ENCODE measurements around the gene ATP2B3.

ATP2B3 gene

DNA sequence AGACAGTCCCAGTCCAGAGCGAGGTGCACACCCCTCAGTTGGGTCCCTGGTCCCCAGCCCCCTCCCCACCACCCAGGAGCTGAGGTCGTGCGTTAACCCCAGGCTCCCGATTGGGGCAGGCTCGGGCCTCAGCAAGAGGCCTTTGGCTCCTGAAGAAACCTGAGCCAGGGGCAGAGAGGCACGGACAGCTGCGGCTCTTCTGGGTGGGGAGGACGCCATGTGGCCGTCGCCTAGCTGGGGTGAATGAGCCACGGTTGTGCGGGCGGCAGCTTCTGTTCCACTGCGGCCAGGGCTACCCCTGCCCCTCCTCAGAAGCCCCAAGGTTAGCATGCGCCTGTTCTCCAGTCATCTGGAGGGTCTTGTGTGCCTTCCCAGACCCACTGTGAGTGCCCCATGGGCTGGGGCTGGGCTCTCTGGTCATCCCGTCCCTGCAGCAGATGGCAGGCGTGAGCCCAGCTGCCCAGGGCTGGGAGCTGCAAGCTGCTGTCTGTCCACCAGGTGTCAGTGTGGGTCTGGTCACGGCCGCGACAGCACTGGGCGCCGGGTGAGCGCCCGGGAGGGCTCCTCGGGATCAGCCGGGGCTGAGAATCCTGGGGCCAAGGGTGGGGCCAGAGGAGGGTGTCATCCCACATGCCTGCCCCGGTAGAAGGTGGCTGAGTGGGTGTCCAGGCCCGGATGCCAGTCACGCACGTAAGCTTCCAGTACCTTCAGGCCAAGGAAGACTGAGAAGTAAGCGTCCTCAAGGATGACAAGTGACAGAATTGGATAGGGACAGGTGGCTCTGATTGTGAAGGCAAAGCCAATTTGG, 21.9 kb downstream of the ATP2B3 start:
- no peak for FAIRE-seq

GRCh38 chrX:153539979-153540358, 22.5 kb downstream of the ATP2B3 start:
- FAIRE-seq: no peak

GRCh38 chrX:153544727-153545126, 27.3 kb downstream of the ATP2B3 start:
- FAIRE-seq: no peak

GRCh38 chrX:153546386-153546785, 28.9 kb downstream of the ATP2B3 start:
- no peak for FAIRE-seq

DNA sequence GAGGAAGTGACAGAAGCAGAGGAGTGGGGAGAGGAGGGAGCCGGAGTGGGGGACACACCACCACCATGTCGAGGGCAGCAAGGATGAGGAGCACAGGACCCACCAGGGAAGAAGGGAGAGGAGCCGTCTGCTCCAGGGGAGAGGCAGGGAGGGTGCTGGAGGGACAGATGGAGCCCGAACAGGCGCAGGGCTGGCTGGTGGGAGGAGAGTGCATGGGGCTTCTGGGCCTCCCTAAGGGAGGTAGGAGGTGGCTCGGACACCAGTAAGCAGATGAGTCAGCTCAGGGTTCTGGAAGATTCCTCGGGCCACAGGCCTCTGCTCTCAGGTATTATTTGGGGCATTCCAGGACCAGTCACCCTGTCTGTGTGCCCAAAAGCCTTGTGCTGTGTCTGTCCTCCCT, 29.8 kb downstream of the ATP2B3 start:
- FAIRE-seq: no peak

- no peak for FAIRE-seq
Measured at GRCh38 chrX:153549231-153549630, 31.8 kb downstream of the ATP2B3 start.

DNA sequence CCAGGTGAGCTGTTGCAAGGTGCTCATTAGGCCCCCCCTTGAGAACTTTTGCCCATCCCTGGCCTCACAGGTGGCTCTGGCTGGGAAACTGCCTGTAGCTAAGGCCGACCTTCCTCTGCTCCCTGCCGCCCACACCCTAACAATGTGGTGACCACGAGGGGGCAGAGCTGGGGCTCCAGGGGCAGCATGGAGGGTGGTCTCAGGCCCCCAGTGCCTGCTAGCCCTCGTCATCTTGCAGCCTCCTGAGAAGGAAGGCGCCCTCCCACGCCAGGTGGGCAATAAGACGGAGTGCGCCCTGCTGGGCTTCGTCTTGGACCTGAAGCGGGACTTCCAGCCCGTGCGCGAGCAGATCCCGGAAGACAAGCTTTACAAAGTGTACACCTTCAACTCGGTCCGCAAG, 32.4 kb downstream of the ATP2B3 start:
- no peak for FAIRE-seq

DNA sequence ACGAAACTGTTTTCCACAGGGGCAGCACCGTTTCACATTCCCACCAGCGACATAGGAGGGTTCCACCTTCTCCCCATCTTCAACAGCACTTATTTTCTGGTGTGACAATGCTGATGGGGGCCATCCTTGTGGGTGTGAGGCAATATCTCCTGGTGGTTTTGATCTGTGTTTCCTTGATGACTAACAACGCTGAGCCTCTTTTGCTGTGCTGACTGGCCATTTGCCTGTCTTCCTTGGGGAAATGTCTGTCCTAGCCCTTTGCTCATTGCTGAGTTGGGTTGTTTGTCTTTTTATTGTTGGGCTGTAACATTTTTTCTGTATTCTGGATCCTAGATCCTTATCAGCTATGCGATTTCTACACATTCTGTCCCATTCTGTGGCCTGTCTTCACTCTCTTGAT, 33.7 kb downstream of the ATP2B3 start:
- no peak for FAIRE-seq

- no peak for FAIRE-seq
Measured at GRCh38 chrX:153554519-153555167, 37.2 kb downstream of the ATP2B3 start.

DNA sequence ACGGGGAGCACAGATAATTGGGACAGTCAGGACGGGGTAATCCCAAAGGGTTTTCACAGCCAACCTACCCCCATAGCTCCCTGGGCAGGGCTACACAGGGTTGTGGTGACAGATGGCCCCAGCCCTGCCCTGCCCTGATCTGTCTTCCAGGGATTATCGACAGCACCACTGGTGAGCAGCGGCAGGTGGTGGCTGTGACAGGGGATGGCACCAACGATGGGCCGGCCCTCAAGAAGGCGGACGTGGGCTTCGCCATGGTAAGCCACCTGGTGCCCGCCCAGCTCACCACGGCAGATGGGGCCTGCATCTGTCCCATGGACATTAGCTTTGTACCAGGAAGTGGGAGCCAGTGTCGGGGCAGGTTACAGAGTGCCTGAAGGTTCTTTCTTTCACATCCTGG, 39.3 kb downstream of the ATP2B3 start:
- no peak for FAIRE-seq

- no peak for FAIRE-seq
Measured at GRCh38 chrX:153557618-153558355, 40.3 kb downstream of the ATP2B3 start.

GRCh38 chrX:153560000-153560399, 42.6 kb downstream of the ATP2B3 start:
- FAIRE-seq: no peak

- no peak for FAIRE-seq
Measured at GRCh38 chrX:153560466-153560865, 43.0 kb downstream of the ATP2B3 start.

DNA sequence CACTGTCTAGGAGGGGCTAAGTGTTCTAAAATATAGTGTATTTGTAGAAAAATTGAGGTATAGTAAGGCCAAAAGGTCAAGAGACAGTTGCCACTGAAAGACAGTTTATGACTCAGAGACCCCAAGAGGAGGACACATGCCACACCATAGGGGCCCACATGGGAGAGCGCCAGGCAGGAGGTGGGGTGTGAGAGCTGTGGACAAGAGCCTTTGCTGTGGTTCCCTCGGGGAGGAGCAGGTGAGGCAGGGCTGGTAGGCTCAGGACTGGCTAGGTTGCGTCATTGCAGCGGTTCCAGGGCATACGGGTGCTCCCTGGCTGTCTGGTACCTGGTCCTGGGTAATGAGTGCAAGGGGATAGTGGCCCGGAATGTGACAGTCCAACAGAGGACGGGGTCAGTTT, 43.9 kb downstream of the ATP2B3 start:
- FAIRE-seq: no peak

DNA sequence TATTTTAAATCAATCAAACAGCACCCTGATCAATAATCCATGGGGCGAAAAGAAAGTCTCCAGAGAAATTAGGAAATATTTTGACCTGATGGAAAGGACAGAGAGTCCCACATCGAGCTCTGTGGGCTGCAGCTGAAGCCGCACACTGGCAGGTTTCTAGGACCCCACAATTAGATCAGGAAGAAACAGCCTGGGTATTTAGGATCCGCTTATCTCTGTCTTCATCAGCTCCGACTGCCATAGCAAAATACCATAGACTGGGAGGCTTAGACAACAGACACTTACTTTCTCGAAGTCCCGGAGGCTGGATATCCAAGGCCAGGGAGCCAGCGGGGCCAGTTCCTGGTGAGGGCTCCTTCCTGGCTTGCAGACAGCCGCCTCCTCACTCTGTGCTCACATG, 45.1 kb downstream of the ATP2B3 start:
- no peak for FAIRE-seq

DNA sequence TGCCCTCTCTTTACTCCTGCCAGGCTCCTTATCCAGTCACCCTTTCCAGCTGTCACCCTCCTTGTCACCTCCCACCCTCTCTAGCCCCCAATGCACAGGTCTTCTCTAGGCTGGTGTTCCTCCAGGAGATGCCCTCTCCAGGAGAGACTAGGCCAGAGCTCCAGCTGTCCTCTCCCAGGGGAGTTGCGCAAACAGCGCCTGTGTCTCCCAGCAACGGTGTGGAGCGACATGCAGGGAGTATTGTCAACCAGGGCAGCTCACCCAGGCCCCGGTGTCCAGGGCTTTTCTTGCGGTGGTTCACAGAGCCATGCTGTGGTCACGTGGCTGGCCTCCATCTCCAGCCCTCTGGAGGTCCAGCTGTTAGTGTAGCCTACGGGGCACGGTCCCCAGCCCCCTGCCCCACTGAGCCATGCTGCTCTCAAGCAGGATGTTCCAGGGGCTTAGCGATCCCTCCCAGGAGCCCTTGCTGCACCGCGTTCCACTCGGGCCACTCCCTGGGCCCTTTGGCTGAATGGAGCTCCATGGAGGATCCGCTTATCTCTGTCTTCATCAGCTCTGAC, 46.7 kb downstream of the ATP2B3 start:
- FAIRE-seq: no peak

GRCh38 chrX:153565996-153566580, 48.6 kb downstream of the ATP2B3 start:
- no peak for FAIRE-seq

DNA sequence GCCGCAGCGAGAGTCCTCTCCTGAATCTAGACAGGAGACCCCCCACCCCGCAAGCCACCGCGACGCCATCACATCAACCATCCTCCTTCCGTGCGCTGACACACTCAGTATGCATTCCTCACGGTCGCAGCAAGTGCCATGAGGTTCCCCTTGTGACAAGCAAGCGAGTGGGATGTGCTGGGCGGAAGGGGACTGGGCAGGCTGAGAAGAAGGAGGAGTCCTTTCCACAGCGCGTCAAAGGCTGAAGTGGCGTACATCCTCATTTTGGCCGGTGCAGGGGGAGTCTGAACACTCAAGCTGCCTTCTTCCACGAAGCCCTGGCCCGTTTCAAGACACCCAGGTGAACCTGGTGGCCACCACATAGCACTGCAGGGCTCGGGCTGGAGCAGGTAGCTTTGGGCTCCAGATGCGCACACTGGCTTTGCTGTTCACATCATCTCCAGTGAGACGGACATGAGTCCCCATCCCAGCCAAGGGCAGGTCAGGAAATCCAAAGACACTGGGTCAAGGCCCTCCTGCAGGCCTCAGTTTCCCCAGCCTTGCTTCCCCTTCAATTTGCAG, 51.1 kb downstream of the ATP2B3 start:
- no peak for FAIRE-seq

DNA sequence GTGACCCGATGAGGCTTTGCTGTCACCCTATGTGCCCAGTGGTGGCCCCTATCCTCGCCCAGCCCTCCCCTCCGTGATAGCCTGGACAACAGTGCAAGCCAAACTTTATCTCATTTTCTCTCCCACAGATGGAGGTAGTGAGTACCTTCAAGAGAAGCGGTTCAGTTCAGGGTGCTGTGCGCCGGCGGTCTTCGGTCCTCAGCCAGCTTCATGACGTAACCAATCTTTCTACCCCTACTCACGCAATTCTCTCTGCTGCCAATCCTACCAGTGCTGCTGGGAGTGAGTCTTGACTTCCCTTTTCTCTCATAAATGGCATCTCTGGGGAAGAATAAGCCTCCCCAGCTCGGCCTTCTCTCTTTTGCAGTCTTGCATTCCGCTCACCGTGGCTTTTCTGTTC, 52.0 kb downstream of the ATP2B3 start:
- no peak for FAIRE-seq

DNA sequence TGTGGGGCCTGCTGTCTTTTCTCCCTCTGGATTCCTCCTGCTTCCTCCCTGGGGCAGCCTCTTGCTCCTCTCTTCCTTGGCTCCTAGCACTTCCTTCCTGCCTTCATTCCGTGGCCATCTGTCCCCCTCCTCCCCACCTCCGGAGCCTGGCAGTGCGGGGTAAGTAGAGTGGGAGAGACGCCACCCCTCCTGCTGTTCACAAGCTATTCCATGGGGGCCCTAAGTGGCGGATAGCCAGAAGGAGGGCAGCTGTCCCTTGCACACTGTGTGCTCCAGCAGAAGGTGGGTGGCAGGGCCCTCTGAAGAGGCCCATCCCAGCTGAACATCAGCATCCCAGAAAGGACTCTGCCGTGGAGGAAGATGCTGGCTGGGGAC, 54.1 kb downstream of the ATP2B3 start:
- no peak for FAIRE-seq

DNA sequence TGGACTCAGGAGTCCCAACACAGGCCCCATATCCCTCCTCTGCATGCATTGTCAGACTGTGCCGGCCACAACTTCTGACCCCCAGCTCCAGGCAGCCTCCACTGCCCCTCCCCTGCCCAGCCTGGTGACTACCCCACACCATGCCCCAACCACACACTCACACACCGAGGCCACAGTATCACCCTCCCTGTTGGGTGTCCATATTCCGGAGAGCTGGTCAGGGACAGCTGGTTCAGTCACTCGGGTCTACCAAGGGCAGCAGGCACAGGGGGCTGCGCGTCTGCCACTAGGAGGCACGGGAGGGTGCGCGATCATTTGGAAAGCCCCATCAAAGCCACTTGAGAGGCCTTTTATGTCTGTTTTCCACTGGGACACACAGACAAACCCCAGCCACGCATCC, 55.2 kb downstream of the ATP2B3 start:
- no peak for FAIRE-seq

DNA sequence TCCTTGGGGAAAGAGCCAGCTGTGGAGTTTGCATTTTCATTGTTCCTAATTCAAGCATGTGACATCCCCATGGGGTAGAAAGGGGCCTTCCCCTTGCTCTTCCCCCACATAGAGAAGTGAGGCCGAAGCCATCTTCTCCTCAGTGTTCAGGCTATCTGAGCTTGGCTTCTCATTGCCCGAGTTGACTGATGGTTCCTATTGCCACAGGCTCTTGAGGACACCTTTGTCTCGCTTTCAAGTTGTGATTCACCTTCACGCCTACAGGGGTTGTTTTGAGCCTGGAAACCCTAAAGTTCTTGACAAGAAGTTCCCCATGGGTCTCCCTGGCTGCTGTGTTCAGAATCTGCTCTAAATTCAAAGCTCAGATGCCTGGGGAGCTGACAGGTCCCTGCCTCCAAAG, 56.5 kb downstream of the ATP2B3 start:
- no peak for FAIRE-seq

All from TTC549 (cell line).